HG03095 (cell line): ENCODE measurements around the gene MFSD12.
"Not testable (repeated sequence)": the region's sequence is repeated elsewhere in the genome, so short reads cannot be mapped to it uniquely, and the experiment has no call there.

Experiments
- ATAC-seq: cut with Tn5 transposase; IDR thresholded peaks from one replicate; pipeline ENCODE4 v1.9.1; 2021; ENCODE audit warnings: moderate library complexity; ENCODE audit not compliant: unreplicated experiment

Gene MFSD12

GRCh38 chr19:3538965-3539755, 18.2 kb downstream of the MFSD12 start, which contains the start of gene TEKTIP1:
Gene TEKTIP1 (plus strand): TSS chr19:3539174. CDS start chr19:3539178, 4 bp downstream.
- no peak for ATAC-seq

- no peak for ATAC-seq
Observed at GRCh38 chr19:3538258-3538929, 19.0 kb downstream of the MFSD12 start.

GRCh38 chr19:3537438-3538240, 19.7 kb downstream of the MFSD12 start:
- no peak for ATAC-seq

- ATAC-seq = no peak
Observed at GRCh38 chr19:3537101-3537437, 20.3 kb downstream of the MFSD12 start.

GRCh38 chr19:3536429-3537100, 20.8 kb downstream of the MFSD12 start:
- no peak for ATAC-seq

GRCh38 chr19:3535981-3536380, 21.4 kb downstream of the MFSD12 start:
- no peak for ATAC-seq

GRCh38 chr19:3535563-3535965, 21.8 kb downstream of the MFSD12 start:
- ATAC-seq = no peak

- ATAC-seq = no peak
Observed at GRCh38 chr19:3535235-3535535, 22.2 kb downstream of the MFSD12 start.

GRCh38 chr19:3534375-3535234, 22.8 kb downstream of the MFSD12 start:
- ATAC-seq = no peak

GRCh38 chr19:3533563-3534216, 23.7 kb downstream of the MFSD12 start:
- no peak for ATAC-seq

- ATAC-seq = no peak
Observed at GRCh38 chr19:3533033-3533432, 24.4 kb downstream of the MFSD12 start.

- ATAC-seq = no peak
Observed at GRCh38 chr19:3532154-3532786, 25.1 kb downstream of the MFSD12 start.

GRCh38 chr19:3531716-3532115, 25.7 kb downstream of the MFSD12 start:
- ATAC-seq = no peak

- no peak for ATAC-seq
Observed at GRCh38 chr19:3530389-3530788, 27.0 kb downstream of the MFSD12 start.

- ATAC-seq = not testable (repeated sequence)
Observed at GRCh38 chr19:3529299-3529698, 28.1 kb downstream of the MFSD12 start.

- ATAC-seq = no peak
Observed at GRCh38 chr19:3528539-3529211, 28.7 kb downstream of the MFSD12 start.

- ATAC-seq = no peak
Observed at GRCh38 chr19:3528080-3528479, 29.3 kb downstream of the MFSD12 start.

- ATAC-seq = no peak
Observed at GRCh38 chr19:3527238-3527910, 30.0 kb downstream of the MFSD12 start.
